Vagina (tissue), 2 donors: Measurements from ENCODE around the gene FHIT. TPM values are rescaled to one million over a fixed set of nuclear protein-coding genes. Genes with fewer than 3 reads are reported as not detected.

Source experiments
- DNase-seq, 2 donors: peaks; one replicate each; pipeline ENCODE4 v3.0.0-alpha.2; 2017; ENCODE audit errors: extremely low spot score in 2 of 2
- H3K27ac ChIP-seq: fragments of 200-600 bp; sonication (generic); one replicate; pipeline ENCODE4 v1.5.1; 2019
- H3K27me3 ChIP-seq: fragments of 200-600 bp; sonication (generic); one replicate; pipeline ENCODE4 v1.5.1; 2019
- H3K36me3 ChIP-seq, 2 donors: fragments of 200-600 bp; sonication (generic); one replicate each; pipeline ENCODE4 v1.5.1; 2017 to 2019
- H3K4me1 ChIP-seq: fragments of 200-600 bp; sonication (generic); one replicate; pipeline ENCODE4 v1.5.1; 2019
- H3K4me3 ChIP-seq, 2 donors: fragments of 200-600 bp; sonication (generic); 1 replicate in 1 of 2; 2 replicates in 1 of 2; pipeline ENCODE4 v1.5.1; 2016 to 2019
- H3K9me3 ChIP-seq: fragments of 200-600 bp; sonication (generic); one replicate; pipeline ENCODE4 v1.5.1; 2019
- POLR2A ChIP-seq, 2 donors: fragments of 450-650 bp; IDR thresholded peaks; one replicate each; pipeline ENCODE4 v1.6.1; 2017; ENCODE audit warnings: antibody characterized with exemption in 2 of 2, mild to moderate bottlenecking in 2 of 2, moderate library complexity in 2 of 2
- POLR2AphosphoS5 ChIP-seq, 2 donors: sonication (generic); formaldehyde crosslinking; IDR thresholded peaks; one replicate each; pipeline ENCODE4 v1.9.0; 2017; ENCODE audit warnings: antibody characterized with exemption in 2 of 2, mild to moderate bottlenecking in 2 of 2, low read depth in 1 of 2; ENCODE audit not compliant: insufficient read depth in 1 of 2
- intact Hi-C: fragments of 100-400 bp; cut with DNase I; formaldehyde crosslinking; loops from one replicate; pipeline ENCODE4 v1.15.1; 2023
- total RNA-seq: library from RNA; depleted of rRNA; stranded (reverse); fragments of >200 nt; gene quantifications from one replicate; pipeline ENCODE4 v1.2.3, GENCODE V29; 2016
- TF ChIP-seq, protein P1 (sequence below), 3 experiments: fragments of 450-650 bp in 2 of 3; fragments of 200-600 bp in 1 of 3; sonication (generic) in 1 of 3; IDR thresholded peaks; one replicate each; pipeline ENCODE4 v1.5.1; 2017 to 2019; ENCODE audit warnings: antibody characterized with exemption in 3 of 3, mild to moderate bottlenecking in 2 of 3, moderate library complexity in 2 of 3

Gene FHIT
- total RNA-seq, 1 donor from 2014 or later: 7.9 TPM

DNA sequence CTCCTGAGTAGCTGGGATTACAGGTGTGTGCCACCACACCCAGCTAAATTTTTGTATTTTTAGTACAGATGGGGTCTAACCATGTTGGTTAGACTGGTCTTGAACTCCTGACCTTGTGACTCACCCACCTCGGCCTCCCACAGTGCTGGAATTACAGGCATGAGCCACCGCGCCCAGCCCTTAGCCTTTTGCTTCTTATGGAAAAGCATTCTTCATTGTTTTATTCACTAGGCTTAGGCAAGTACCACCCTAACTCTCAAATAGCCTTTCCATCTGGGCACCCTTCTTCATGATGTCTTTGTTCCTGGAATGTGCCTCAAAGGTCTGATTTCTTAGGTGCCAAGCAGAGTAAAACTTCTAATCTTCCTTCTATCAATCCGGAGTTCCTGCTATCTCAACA is 641.8 kb downstream of the FHIT start:
- TF ChIP-seq POLR2AphosphoS5 (IDR thresholded peaks at IDR 0.05; ENCODE audit: insufficient read depth in 1 of 2, low read depth in 1 of 2) (no peak), POLR2A (IDR thresholded peaks at IDR 0.05) (no peak)
- TF ChIP-seq, protein P1, sequence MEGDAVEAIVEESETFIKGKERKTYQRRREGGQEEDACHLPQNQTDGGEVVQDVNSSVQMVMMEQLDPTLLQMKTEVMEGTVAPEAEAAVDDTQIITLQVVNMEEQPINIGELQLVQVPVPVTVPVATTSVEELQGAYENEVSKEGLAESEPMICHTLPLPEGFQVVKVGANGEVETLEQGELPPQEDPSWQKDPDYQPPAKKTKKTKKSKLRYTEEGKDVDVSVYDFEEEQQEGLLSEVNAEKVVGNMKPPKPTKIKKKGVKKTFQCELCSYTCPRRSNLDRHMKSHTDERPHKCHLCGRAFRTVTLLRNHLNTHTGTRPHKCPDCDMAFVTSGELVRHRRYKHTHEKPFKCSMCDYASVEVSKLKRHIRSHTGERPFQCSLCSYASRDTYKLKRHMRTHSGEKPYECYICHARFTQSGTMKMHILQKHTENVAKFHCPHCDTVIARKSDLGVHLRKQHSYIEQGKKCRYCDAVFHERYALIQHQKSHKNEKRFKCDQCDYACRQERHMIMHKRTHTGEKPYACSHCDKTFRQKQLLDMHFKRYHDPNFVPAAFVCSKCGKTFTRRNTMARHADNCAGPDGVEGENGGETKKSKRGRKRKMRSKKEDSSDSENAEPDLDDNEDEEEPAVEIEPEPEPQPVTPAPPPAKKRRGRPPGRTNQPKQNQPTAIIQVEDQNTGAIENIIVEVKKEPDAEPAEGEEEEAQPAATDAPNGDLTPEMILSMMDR (IDR thresholded peaks at IDR 0.05): no peak
- no peak for DNase-seq
- no peak overlapping the region for H3K27ac ChIP-seq
- H3K36me3 ChIP-seq: no peaks in the 10 kb centered on the region
- H3K4me3 ChIP-seq: no peak overlapping the region
- H3K4me1 ChIP-seq: no peaks in the 10 kb centered on the region
- H3K9me3 ChIP-seq: no peaks in the 10 kb centered on the region
- intact Hi-C loops: no loop called here
- no peaks in the 10 kb centered on the region for H3K27me3 ChIP-seq

DNA sequence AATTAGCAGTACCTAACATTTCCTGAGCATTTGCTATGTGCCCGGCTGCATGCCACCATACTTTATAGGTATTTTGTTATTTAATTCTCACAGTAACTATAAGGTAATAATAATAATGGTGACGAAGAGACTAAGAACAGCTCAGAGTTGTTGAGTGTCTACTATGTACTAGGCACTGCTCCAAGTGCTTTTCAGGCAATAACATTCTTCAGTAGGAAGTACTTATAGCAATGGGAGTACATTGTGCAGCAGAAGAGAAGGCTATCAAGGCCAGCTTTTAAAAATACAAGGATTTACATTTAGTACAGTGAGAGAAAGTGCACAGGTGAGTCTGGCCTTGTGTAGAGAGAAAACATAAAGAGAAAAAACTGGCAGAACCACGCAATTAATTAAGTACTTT is 647.4 kb downstream of the FHIT start:
- Histone ChIP-seq H3K4me3 (no peak overlapping the region), H3K9me3 (no peaks in the 10 kb centered on the region), H3K36me3 (no peaks in the 10 kb centered on the region), H3K27ac (no peak overlapping the region), H3K4me1 (no peaks in the 10 kb centered on the region), H3K27me3 (no peaks in the 10 kb centered on the region)
- DNase-seq: no peak
- intact Hi-C loops: no loop called here
- TF ChIP-seq, protein P1 (IDR thresholded peaks at IDR 0.05): no peak
- TF ChIP-seq POLR2AphosphoS5 (IDR thresholded peaks at IDR 0.05; ENCODE audit: insufficient read depth in 1 of 2, low read depth in 1 of 2) (no peak), POLR2A (IDR thresholded peaks at IDR 0.05) (no peak)

DNA sequence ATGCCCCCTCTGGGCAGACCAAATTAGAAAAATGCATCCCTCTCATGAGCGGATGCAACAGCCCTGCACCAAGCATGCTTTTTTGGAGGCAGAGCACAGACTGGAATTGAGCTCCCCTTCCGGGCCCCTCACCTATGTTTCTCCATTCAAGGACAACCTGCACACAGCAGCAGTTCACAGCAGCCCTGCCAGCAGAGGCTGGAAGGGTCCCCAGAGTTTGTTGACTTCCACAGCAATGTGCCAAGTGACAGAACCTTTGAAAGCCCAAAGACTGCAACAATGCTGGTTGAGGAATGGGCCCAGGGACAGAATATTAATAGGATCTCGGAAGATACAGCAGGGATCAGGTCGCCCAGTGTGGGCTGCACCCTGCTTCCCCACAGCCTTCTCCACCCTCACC is 650.4 kb downstream of the FHIT start:
- no peaks in the 10 kb centered on the region for H3K9me3 ChIP-seq
- no peaks in the 10 kb centered on the region for H3K27me3 ChIP-seq
- DNase-seq: no peak
- no peak overlapping the region for H3K27ac ChIP-seq
- H3K4me1 ChIP-seq: no peaks in the 10 kb centered on the region
- intact Hi-C loops: no loop called here
- no peak for TF ChIP-seq POLR2A (IDR thresholded peaks at IDR 0.05)
- H3K36me3 ChIP-seq: no peaks in the 10 kb centered on the region
- no peak overlapping the region for H3K4me3 ChIP-seq

DNA sequence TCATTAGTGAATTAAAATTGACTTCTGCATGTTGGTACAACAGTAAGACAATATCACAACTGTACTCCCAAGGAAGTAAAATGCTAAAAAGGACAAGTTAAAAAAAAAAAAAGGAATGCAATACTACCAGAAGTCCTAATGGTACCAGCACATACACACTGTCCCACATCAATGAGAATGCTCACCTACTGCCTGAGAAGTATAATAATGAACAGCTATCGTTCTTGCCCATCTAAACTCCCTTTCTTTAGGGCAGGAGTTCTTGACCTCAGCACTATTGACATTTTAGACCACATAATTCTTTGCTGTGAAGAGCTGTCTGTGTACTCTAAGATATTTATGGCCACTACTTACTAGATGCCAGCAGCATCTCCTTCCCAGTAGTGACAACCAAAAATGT is 651.7 kb downstream of the FHIT start:
- TF ChIP-seq, protein P1 (IDR thresholded peaks at IDR 0.05): no peak
- TF ChIP-seq POLR2AphosphoS5 (IDR thresholded peaks at IDR 0.05; ENCODE audit: insufficient read depth in 1 of 2, low read depth in 1 of 2) (no peak), POLR2A (IDR thresholded peaks at IDR 0.05) (no peak)
- intact Hi-C loops: no loop called here
- Histone ChIP-seq H3K27me3 (no peaks in the 10 kb centered on the region), H3K4me1 (no peaks in the 10 kb centered on the region), H3K27ac (no peak overlapping the region), H3K4me3 (no peak overlapping the region), H3K9me3 (no peaks in the 10 kb centered on the region), H3K36me3 (no peaks in the 10 kb centered on the region)
- no peak for DNase-seq

DNA sequence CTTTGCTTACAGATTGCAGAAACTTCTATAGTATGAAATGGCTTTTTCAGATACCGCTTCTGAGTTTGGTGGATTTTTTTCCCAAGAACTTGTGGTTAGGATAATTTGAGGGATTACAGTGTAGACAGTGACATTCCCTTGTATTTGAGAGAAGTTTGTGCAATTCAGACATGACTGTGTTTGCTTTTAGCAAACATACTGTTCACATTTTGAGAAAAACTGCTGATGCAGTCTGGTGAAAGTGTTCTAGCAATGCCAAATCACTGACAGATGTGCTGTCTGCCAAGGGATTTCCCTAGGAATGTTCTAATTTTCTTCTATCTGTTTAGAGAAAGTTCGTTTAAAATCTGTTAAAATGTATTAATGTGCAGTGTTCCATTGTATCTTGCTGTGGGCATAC is 652.6 kb downstream of the FHIT start:
- H3K27ac ChIP-seq: no peak overlapping the region
- TF ChIP-seq POLR2AphosphoS5 (IDR thresholded peaks at IDR 0.05; ENCODE audit: insufficient read depth in 1 of 2, low read depth in 1 of 2) (no peak), POLR2A (IDR thresholded peaks at IDR 0.05) (no peak)
- TF ChIP-seq, protein P1 (IDR thresholded peaks at IDR 0.05): no peak
- intact Hi-C loops: no loop called here
- H3K36me3 ChIP-seq: no peaks in the 10 kb centered on the region
- DNase-seq: no peak
- no peaks in the 10 kb centered on the region for H3K27me3 ChIP-seq
- H3K9me3 ChIP-seq: no peaks in the 10 kb centered on the region
- no peak overlapping the region for H3K4me3 ChIP-seq
- H3K4me1 ChIP-seq: peaks cover 4% of the 10 kb centered on the region

DNA sequence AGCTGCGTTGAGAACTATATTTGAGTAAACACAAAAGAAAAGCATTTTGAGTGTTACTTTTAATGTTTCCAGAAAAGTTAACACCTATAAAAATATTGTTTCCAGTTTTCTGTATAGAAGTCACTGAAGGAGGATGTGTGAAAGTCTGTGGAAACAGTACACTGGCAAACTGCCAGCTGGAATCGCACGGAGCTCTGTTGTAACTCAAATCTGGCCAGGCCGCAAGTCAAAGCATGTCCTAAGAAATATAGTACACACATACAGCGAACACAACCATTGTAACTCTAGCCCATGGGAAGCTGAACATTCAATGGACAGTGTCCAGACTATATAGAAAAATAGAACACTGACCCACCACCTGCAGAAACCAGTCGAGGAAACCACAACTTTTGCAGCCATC is 657.2 kb downstream of the FHIT start:
- intact Hi-C loops: no loop called here
- H3K27me3 ChIP-seq: no peaks in the 10 kb centered on the region
- no peak overlapping the region for H3K27ac ChIP-seq
- DNase-seq: no peak
- H3K9me3 ChIP-seq: no peaks in the 10 kb centered on the region
- no peak for TF ChIP-seq POLR2AphosphoS5 (IDR thresholded peaks at IDR 0.05; ENCODE audit: insufficient read depth in 1 of 2, low read depth in 1 of 2)
- TF ChIP-seq POLR2A (IDR thresholded peaks at IDR 0.05): no peak
- TF ChIP-seq, protein P1 (IDR thresholded peaks at IDR 0.05): no peak
- no peak overlapping the region for H3K4me3 ChIP-seq
- H3K36me3 ChIP-seq: no peaks in the 10 kb centered on the region
- H3K4me1 ChIP-seq: peaks cover 4% of the 10 kb centered on the region
